ENCODE measurements around the gene PIK3R2.

GRCh38 chr19:18194181-18194530, 41.2 kb downstream of the PIK3R2 start:
- no peak for TF ChIP-seq HDAC6 (IDR thresholded peaks at IDR 0.05; ENCODE audit: low read depth, low read length)
- no peak for TF ChIP-seq IKZF5 (CRISPR knock-in tag; IDR thresholded peaks at IDR 0.05)
- no peak for TF ChIP-seq RARG (CRISPR knock-in tag; IDR thresholded peaks at IDR 0.05; ENCODE audit: low read depth)
- TF ChIP-seq EZH2 (conservative IDR thresholded peaks at IDR 0.05; ENCODE audit: low read depth, low read length), result no peak
- no peak for TF ChIP-seq TCF12 (IDR thresholded peaks at IDR 0.05)
- TF ChIP-seq TCF12 (CRISPR knock-in tag; IDR thresholded peaks at IDR 0.05), result no peak
- TF ChIP-seq HNF4A (CRISPR knock-in tag; IDR thresholded peaks at IDR 0.05), result no peak
